Measurements from ENCODE around the gene BMP5. TPM values are rescaled to one million over a fixed set of nuclear protein-coding genes. Genes with fewer than 3 reads are reported as not detected.

BMP5 gene
- total RNA-seq: 0.03 and 1.8 TPM in 2 replicates

DNA sequence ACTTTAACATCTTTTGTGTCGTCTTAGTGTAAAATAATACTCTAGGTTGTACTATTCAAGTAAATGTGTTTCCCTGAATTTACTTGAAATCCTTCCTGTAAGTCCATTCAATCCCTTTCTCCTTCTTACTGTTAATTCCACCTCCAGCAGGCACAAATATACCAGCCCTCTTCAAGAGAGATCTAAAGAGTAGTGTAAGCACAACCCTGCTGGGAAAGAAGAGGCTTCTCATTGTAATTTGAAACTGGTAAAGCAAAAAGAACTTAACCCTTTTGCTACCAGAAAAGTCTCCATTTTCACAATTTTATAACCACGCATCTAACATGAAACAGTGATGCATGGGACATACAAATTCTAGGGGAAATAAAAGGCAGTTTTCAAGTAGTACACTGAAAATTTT is at the start of gene BMP5:
Gene BMP5, minus strand, starts transcription at position 191 of the 400 bp plus-strand sequence. CDS start 725 bp downstream, outside the sequence.

